ENCODE data around the gene HCAR3. TPM values are rescaled to one million over a fixed set of nuclear protein-coding genes. Genes with fewer than 3 reads are reported as not detected.
"Not testable (repeated sequence)": the region's sequence is repeated elsewhere in the genome, so short reads cannot be mapped to it uniquely, and the experiment has no call there.

Gene HCAR3
- total RNA-seq, 1 donor from 2014 or later = 0.62 TPM

- H3K9me3 Mint-ChIP-seq = peaks cover 16% of the 10 kb centered on the region
- H3K4me1 Mint-ChIP-seq (ENCODE audit: low read depth) = peaks cover 64% of the 10 kb centered on the region
- H3K27ac Mint-ChIP-seq = peak overlapping the region; percentile 90
- H3K36me3 Mint-ChIP-seq (ENCODE audit: low read depth) = peaks cover 12% of the 10 kb centered on the region
- peak overlapping the region; percentile 62 for H3K4me3 Mint-ChIP-seq
- no peak for DNase-seq (ENCODE audit: low spot score)
- intact Hi-C loops (cut with micrococcal nuclease) = loop anchor here (1.0 to 10.0 kb wide), 9 partner anchors 12 to 930 kb away; partner anchors contain the start of genes DENR, KNTC1, MLXIP and RSRC2
- no peaks in the 10 kb centered on the region for H3K27me3 Mint-ChIP-seq (ENCODE audit: insufficient read depth)
Observed at GRCh38 chr12:122732611-122733010, 16.0 kb upstream of the HCAR3 start.

DNA sequence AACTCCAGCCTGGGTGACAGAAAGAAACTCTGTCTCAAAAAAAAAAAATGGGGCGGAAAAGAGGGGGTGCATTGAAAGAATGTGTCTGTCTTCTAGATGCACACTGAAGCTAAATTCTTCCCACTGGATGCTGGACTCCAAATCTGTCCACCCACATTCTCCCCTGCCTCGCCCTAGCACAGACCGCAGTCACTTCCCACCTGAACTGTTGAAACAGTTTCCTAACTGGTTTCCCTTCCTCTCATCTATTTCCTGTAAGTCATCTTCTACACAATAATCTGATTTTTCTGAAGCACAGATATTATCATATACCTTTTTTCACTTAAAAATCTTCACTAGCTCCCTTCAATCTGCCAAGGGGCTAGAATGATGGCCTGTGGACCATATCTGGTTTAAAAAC lies 15.6 kb upstream of the HCAR3 start:
- Mint-ChIP-seq H3K36me3 (ENCODE audit: low read depth) (peaks cover 12% of the 10 kb centered on the region), H3K4me1 (ENCODE audit: low read depth) (peaks cover 67% of the 10 kb centered on the region), H3K4me3 (peak overlapping the region; percentile 62), H3K27me3 (ENCODE audit: insufficient read depth) (no peaks in the 10 kb centered on the region), H3K27ac (peak overlapping the region; percentile 90), H3K9me3 (peaks cover 16% of the 10 kb centered on the region)
- peak; percentile 19 for DNase-seq (ENCODE audit: low spot score)
- intact Hi-C loops (cut with micrococcal nuclease) = loop anchor here (5.0 to 10.0 kb wide), 6 partner anchors 140 to 930 kb away; partner anchors contain the start of genes KNTC1, MLXIP, RSRC2 and SETD1B

DNA sequence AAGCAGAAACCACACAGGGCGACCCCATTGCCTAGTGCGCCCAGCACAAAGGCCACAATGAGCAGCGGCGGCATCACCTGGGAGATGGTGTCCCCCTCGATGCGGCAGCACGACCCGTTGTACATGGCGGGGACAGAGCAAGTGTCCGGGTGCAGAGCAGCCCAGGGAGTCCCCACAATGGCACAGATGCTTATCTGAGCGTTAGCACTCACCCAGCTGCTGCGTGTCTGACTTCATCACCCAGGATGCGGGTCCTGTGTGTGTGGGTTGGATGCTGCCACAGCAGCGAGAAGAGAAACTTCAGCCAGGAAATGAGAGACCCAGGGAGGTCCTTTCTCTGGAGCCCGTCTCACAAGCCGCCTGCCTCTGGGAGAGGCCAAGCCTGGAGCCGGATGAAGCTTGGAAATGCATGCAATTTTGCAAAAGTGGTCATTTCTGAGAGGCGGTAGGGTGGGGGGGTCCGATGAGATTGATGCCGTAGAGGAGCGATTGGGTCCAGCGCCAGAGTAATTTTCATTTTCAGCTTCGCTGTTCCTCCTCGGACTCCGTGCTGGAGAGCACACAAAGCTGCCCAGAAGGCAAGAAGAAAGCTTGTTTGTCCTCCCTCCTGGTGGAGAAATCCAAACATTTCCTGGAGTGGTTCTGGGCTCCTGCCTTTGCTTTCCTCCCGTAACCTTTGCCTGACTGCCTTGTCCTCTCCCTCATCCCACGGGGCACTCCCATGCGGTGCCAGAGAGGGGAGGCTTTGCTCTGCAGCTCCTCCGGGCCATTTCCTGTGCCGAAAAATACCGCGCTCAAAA lies 13.8 kb upstream of the HCAR3 start, which contains the start of gene HCAR1:
HCAR1 (minus strand) TSS at position 630 of the 800 bp plus-strand sequence; CDS start at position 125, 505 bp downstream.
- H3K4me3 Mint-ChIP-seq = peak within 1 kb of the TSS; percentile 91
- H3K4me1 Mint-ChIP-seq (ENCODE audit: low read depth) = peaks cover 79% of the 10 kb centered on the region
- peak within 1 kb of the TSS; percentile 90 for H3K27ac Mint-ChIP-seq
- intact Hi-C loops (cut with micrococcal nuclease) = loop anchor here (5.0 to 10.0 kb wide), 6 partner anchors 142 to 928 kb away; partner anchors contain the start of genes KNTC1, MLXIP, RSRC2 and SETD1B
- peaks cover 12% of the 10 kb centered on the region for H3K9me3 Mint-ChIP-seq
- peaks cover 19% of the 10 kb centered on the region for H3K36me3 Mint-ChIP-seq (ENCODE audit: low read depth)
- no peaks in the 10 kb centered on the region for H3K27me3 Mint-ChIP-seq (ENCODE audit: insufficient read depth)
- DNase-seq (ENCODE audit: low spot score) = peak; percentile 74

- peak overlapping the region; percentile 91 for H3K4me3 Mint-ChIP-seq
- intact Hi-C loops (cut with micrococcal nuclease) = loop anchor here (5.0 to 10.0 kb wide), 6 partner anchors 143 to 927 kb away; partner anchors contain the start of genes KNTC1, MLXIP, RSRC2 and SETD1B
- no peaks in the 10 kb centered on the region for H3K27me3 Mint-ChIP-seq (ENCODE audit: insufficient read depth)
- H3K9me3 Mint-ChIP-seq = peaks cover 12% of the 10 kb centered on the region
- H3K36me3 Mint-ChIP-seq (ENCODE audit: low read depth) = peaks cover 21% of the 10 kb centered on the region
- DNase-seq (ENCODE audit: low spot score) = no peak
- peaks cover 86% of the 10 kb centered on the region for H3K4me1 Mint-ChIP-seq (ENCODE audit: low read depth)
- peak overlapping the region; percentile 86 for H3K27ac Mint-ChIP-seq
Observed at GRCh38 chr12:122729583-122730214, 13.1 kb upstream of the HCAR3 start.

DNA sequence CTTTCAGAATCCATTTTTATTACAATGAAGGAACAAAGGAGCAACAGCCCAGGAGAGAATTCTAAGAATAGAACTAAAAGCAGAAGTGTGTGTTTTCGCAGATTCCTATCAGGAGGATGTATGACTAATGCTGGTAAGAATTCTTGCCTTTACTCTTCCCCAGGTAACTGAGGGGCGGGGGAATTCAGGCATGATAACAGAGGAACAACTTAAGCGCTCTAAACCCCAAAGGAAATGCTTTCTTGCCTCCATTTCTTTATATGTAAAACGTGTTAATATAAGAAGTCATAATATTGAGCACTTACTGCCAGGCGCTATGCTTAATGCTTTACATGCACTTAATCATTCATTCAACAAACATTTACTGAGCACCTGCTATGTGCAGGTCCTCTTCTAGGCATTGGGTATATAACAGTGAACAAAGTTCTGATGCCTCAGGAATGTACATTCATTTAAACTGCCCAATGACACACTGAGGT lies 9.5 kb upstream of the HCAR3 start:
- Mint-ChIP-seq H3K4me1 (ENCODE audit: low read depth) (peaks cover 72% of the 10 kb centered on the region), H3K4me3 (peak overlapping the region; percentile 86), H3K27ac (peak overlapping the region; percentile 86), H3K9me3 (no peaks in the 10 kb centered on the region), H3K27me3 (ENCODE audit: insufficient read depth) (no peaks in the 10 kb centered on the region), H3K36me3 (ENCODE audit: low read depth) (peaks cover 27% of the 10 kb centered on the region)
- intact Hi-C loops (cut with micrococcal nuclease) = no loop called here
- DNase-seq (ENCODE audit: low spot score) = peak; percentile 28

DNA sequence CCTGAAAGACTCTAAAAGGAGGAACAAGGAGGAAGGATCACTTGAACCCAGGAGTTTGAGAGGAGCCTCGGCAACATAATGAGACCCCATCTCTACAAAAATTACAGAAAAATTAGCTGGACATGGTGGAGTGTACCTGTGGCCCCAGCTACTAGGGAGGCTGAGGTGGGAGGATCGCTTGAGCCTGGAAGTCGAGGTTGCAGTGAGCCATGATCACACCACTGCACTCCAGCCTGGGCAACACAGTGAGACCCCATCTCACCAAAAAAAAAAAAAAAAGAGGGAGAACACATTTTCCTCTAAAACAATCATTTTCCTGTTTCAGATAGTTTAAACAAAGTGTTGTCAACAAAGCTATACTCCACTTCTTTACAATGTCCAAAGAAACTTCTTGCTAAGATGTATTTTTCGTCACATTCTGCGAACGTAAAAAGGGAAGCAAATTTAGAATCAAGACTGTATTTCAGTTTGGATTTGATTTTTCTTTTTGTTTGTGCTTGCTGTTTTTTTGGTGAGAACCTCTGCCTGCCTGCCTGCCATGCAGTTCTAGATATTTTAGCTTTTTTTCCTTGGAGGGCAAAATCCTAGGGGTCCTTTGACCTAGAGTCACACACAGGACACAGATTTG lies 9.0 kb upstream of the HCAR3 start:
- Mint-ChIP-seq H3K4me3 (peak overlapping the region; percentile 86), H3K27ac (peak overlapping the region; percentile 86), H3K36me3 (ENCODE audit: low read depth) (peaks cover 29% of the 10 kb centered on the region), H3K9me3 (no peaks in the 10 kb centered on the region), H3K4me1 (ENCODE audit: low read depth) (peaks cover 70% of the 10 kb centered on the region), H3K27me3 (ENCODE audit: insufficient read depth) (no peaks in the 10 kb centered on the region)
- DNase-seq (ENCODE audit: low spot score) = no peak
- intact Hi-C loops (cut with micrococcal nuclease) = no loop called here

DNA sequence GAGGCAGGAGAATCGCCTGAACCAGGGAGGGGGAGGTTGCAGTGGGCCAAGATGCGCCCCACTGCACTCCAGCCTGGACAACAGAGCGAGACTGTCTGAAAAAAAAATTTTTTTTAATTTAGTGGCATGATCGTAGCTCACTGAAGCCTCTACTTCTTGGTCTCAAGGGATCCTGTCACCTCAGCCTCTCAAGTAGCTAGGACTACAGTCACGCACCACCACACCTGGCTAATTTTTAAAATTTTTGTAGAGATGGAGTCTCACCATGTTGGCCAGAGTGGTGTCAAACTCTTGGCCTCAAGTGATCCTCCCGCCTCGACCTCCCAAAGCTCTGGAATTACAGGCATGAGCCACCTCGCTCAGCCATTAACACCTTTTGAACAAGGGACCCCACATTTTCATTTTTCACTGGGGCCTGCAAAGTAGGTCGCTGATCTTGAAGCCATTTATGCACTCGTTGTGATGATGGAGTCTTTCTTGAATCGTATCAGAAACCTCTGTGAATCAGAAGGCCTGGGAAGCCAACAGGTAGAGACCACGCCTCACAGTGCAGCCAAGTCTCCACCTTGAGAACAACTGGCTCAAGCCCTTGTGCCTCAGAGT lies 8.1 kb upstream of the HCAR3 start:
- no peaks in the 10 kb centered on the region for H3K9me3 Mint-ChIP-seq
- no peak overlapping the region for H3K27ac Mint-ChIP-seq
- H3K4me3 Mint-ChIP-seq = no peak overlapping the region
- no peaks in the 10 kb centered on the region for H3K27me3 Mint-ChIP-seq (ENCODE audit: insufficient read depth)
- intact Hi-C loops (cut with micrococcal nuclease) = no loop called here
- peaks cover 68% of the 10 kb centered on the region for H3K4me1 Mint-ChIP-seq (ENCODE audit: low read depth)
- DNase-seq (ENCODE audit: low spot score) = no peak
- peaks cover 31% of the 10 kb centered on the region for H3K36me3 Mint-ChIP-seq (ENCODE audit: low read depth)

GRCh38 chr12:122722387-122722786 lies 5.8 kb upstream of the HCAR3 start:
- Mint-ChIP-seq H3K36me3 (ENCODE audit: low read depth) (peaks cover 20% of the 10 kb centered on the region), H3K4me1 (ENCODE audit: low read depth) (peaks cover 46% of the 10 kb centered on the region), H3K4me3 (no peak overlapping the region), H3K27ac (peak overlapping the region; percentile 22), H3K27me3 (ENCODE audit: insufficient read depth) (no peaks in the 10 kb centered on the region), H3K9me3 (no peaks in the 10 kb centered on the region)
- no peak for DNase-seq (ENCODE audit: low spot score)
- intact Hi-C loops (cut with micrococcal nuclease) = no loop called here

- intact Hi-C loops (cut with micrococcal nuclease) = loop anchor here (1.0 kb wide), 1 partner anchor 31 kb away; the partner anchor contains the start of gene DENR
- no peaks in the 10 kb centered on the region for H3K27me3 Mint-ChIP-seq (ENCODE audit: insufficient read depth)
- no peak for DNase-seq (ENCODE audit: low spot score)
- peak overlapping the region; percentile 86 for H3K27ac Mint-ChIP-seq
- peaks cover 16% of the 10 kb centered on the region for H3K36me3 Mint-ChIP-seq (ENCODE audit: low read depth)
- no peaks in the 10 kb centered on the region for H3K9me3 Mint-ChIP-seq
- peaks cover 40% of the 10 kb centered on the region for H3K4me1 Mint-ChIP-seq (ENCODE audit: low read depth)
- H3K4me3 Mint-ChIP-seq = peak overlapping the region; percentile 45
Observed at GRCh38 chr12:122721057-122721545, 4.5 kb upstream of the HCAR3 start.

GRCh38 chr12:122715211-122715610 lies 1.4 kb downstream of the HCAR3 start:
- H3K4me3 Mint-ChIP-seq; DNase-seq (ENCODE audit: low spot score); H3K9me3 Mint-ChIP-seq; H3K27ac Mint-ChIP-seq; intact Hi-C loops (cut with micrococcal nuclease); H3K27me3 Mint-ChIP-seq (ENCODE audit: insufficient read depth); H3K36me3 Mint-ChIP-seq (ENCODE audit: low read depth): not testable (repeated sequence)
- H3K4me1 Mint-ChIP-seq (ENCODE audit: low read depth) = peaks cover 11% of the 10 kb centered on the region

- DNase-seq (ENCODE audit: low spot score); intact Hi-C loops (cut with micrococcal nuclease); H3K36me3 Mint-ChIP-seq (ENCODE audit: low read depth); H3K27me3 Mint-ChIP-seq (ENCODE audit: insufficient read depth); H3K4me1 Mint-ChIP-seq (ENCODE audit: low read depth); H3K27ac Mint-ChIP-seq; H3K4me3 Mint-ChIP-seq; H3K9me3 Mint-ChIP-seq: not testable (repeated sequence)
Observed at GRCh38 chr12:122713491-122714188, 3.0 kb downstream of the HCAR3 start.

GRCh38 chr12:122711266-122711665 lies 5.3 kb downstream of the HCAR3 start:
- H3K4me1 Mint-ChIP-seq (ENCODE audit: low read depth); H3K27me3 Mint-ChIP-seq (ENCODE audit: insufficient read depth); DNase-seq (ENCODE audit: low spot score); H3K27ac Mint-ChIP-seq; intact Hi-C loops (cut with micrococcal nuclease); H3K4me3 Mint-ChIP-seq; H3K9me3 Mint-ChIP-seq; H3K36me3 Mint-ChIP-seq (ENCODE audit: low read depth): not testable (repeated sequence)
